ENCODE results near the gene PLAAT2.
"Not testable (repeated sequence)": the region's sequence is repeated elsewhere in the genome, so short reads cannot be mapped to it uniquely, and the experiment has no call there.

Gene PLAAT2

GRCh38 chr11:63547061-63547460 lies 16.1 kb downstream of the PLAAT2 start:
- no peak for DNase-seq

- DNase-seq, result no peak
These were observed 19.5 kb downstream of the PLAAT2 start for GRCh38 chr11:63543711-63544110.

GRCh38 chr11:63542506-63542905 lies 20.7 kb downstream of the PLAAT2 start:
- not testable (repeated sequence) for DNase-seq

DNA sequence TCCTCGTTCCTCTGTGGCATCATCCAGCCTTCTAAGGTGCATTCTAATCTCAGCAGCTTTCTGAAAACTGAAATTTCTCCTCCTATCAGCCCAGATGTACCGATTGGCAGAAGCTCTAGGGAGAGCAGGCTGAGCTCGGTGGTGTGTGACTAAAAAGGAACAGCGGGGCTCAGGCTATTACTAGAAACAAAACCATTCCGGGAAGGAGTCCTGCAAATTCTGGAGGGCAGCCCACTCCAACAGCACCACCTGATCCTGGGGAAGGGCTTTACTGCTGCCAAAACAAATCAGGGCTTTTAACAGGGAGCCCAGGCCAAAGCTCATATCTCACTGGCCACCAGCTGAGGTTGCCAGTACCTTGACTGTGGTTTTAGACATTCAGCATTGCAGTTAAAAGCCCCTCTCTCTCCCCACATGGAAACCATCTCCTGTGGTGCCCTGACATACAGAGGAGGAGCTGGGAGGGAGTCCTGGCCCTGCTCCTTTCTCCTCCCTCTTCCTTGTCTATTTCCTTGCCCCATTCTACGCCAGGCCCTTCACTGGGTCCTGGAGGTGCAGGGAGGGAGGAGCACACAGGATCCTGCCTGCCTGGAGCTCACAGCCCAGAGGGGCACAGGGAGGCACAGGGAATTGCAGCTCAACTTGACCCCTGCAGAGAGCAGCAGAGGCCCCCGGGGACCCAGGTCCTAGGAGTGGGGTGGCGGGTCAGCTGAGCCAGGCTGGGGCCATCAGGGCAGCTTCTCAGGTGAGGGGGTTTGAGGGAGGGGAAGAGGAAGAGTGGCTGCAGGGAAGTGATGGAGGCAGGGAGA lies 25.7 kb downstream of the PLAAT2 start:
- DNase-seq, result peak; percentile 15

- peak; percentile 74 for DNase-seq
These were observed 26.4 kb downstream of the PLAAT2 start, which contains the start of gene PLAAT4 for GRCh38 chr11:63536669-63537292. Gene PLAAT4 (plus strand): TSS chr11:63536808. CDS start chr11:63536869, 61 bp downstream.

GRCh38 chr11:63535734-63536133 lies 27.4 kb downstream of the PLAAT2 start:
- DNase-seq, result peak; percentile 56

DNA sequence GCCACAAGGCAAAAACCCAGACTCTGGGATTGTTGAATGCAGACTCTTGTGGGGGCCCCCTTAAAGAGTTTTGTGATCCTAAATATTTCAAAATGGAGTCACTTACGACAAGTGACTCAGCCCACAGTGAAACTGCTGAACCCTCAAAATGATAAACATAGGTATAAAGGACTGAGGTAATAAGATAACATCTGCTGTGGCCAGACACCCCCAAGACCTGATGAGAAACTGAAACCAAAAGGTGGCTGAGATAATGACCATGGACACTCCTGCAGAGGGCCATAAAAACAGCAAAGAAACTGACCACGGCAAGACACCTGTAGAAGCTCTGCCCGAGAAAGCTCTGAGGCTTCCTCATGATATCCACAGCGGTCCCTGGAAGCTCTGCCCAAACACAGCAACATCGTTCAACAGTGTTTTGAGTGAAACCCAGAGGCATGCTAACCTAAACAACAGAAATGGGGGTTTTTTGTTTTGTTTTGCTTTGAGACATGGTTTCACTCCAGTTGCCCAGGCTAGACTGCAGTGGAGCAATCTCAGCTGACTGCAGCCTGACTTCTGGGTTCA lies 28.2 kb downstream of the PLAAT2 start:
- peak; percentile 59 for DNase-seq

DNA sequence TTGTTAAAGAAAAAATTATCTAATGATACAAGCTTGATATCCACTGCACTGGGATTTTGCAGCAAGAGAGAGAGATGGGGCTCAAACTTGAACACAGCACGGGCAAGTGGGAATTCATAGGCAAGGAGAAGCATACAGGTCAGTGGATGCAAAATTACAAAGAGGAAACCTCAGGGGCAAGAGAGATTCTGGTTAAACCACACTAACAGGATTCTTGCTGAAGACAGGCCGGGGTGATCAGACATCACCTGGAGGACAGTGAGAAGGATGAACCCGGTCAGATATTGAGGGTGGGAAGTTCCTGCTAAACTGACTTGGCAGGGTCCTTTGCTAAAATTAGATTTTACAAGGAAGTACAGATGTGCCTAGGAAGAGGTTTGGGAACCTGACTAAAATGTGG lies 29.1 kb downstream of the PLAAT2 start:
- DNase-seq, result no peak

DNA sequence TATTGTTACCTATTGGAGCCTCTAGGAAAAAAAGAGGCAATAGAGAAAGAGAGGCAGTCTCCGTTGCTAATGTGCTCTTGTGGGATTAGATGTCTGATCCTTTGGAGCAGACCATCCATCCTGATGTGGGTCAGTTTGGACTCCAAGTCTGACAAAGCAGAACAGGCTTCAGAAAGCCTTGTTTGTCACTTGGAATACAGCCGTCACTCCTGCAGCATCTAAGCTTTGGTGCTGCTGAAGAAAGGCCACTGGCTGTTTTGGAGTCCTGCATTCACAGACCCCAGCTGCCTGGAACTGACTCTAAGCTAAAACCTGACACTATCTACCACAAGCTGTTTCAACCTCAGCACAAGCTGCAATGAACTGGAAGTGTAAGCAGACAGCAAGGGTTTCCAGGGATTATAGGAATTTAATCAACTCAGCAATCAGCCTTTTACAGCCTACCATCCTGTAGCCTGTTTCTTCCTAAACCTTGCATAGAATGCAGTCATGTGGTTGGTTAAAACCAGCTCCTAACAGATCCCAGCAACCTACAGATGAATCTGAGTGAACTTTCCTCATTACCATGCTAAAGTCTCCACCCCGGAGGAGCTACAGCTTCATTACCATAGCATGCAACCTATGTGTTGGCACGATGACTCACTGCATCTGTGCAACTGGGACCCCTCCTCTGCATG lies 30.2 kb downstream of the PLAAT2 start:
- no peak for DNase-seq

DNA sequence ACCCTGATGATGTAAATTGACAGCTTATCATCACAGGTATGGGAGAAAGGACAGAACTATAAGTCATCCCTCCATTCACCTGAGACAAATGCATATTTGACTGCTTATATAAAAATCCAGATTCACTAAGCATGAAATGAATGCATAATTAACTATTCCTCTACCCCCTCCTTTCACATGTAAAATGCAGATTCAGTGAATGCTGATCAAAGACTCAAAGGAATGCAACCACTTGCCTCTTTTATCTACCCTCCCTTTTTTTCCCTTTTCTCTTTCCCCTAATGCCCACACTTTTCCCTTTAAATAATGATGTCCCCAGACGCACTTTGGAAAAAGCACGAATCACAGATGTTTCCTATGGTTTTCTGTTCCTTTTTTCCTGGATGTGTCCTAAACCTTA lies 31.1 kb downstream of the PLAAT2 start:
- no peak for DNase-seq

DNA sequence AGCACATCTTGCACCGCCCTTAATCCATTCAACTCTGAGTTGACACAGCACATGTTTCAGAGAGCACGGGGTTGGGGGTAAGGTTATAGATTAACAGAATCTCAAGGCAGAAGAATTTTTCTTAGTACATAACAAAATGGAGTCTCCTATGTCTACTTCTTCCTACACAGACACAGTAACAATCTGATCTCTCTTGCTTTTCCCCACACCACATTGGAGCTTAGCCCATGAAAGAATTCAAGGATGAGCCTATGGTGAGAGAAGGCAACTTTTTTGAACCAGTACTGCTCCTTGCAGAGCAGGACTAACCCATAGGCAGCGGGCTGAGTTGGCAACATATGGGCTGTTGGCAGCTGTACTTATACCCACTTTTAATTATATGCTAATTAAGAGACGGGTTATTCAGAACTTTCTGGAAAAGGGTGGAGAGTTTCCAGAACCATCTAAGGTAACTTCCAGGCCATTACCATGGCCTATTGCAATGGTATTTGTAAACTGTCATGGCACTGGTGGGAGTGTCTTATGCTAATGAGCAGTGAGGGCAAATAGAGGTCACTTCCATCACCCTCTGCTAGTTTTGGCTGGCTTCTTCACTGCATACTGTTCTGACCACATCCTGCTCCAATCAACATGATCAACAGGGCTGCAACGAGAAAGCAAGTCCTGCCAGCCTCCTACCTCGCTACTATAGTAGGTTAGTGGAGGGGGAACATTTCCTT lies 31.9 kb downstream of the PLAAT2 start:
- DNase-seq, result peak; percentile 90

GRCh38 chr11:63530021-63530420 lies 33.2 kb downstream of the PLAAT2 start:
- no peak for DNase-seq

DNA sequence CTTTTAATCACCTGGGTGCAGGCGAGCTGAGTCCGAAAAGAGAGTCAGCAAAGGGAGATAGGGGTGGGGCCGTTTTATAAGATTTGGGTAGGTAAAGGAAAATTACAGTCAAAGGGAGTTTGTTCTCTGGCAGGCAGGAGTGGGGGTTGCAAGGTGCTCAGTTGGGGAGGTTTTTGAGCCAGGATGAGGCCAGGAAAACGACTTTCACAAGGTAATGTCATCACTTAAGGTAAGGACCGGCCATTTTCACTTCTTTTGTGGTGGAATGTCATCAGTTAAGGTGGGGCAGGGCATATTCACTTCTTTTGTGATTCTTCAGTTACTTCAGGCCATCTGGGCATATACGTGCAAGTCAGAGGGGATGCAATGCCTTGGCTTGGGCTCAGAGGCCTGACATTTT lies 33.8 kb downstream of the PLAAT2 start:
- not testable (repeated sequence) for DNase-seq

DNA sequence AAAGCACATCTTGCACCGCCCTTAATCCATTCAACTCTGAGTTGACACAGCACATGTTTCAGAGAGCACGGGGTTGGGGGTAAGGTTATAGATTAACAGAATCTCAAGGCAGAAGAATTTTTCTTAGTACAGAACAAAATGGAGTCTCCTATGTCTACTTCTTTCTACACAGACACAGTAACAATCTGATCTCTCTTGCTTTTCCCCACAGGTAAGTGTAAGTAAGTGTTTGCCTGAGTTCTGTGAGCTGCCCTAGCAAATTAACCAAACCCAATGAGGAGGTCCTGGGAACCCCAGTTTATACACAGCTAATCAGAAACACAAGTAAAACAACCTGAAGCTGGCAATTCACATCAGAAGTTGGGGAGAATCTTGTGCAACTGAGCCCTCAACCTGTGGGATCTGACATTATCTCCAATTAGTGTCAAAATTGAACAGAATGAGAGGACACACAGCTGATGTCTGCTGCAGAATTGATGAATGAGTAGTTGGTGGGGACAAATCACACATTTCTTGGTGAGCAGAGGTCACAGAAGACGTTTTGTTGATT lies 34.4 kb downstream of the PLAAT2 start:
- not testable (repeated sequence) for DNase-seq

GRCh38 chr11:63528156-63528555 lies 35.0 kb downstream of the PLAAT2 start:
- DNase-seq, result not testable (repeated sequence)

GRCh38 chr11:63527667-63528066 lies 35.5 kb downstream of the PLAAT2 start:
- no peak for DNase-seq

GRCh38 chr11:63523151-63523550 lies 40.0 kb downstream of the PLAAT2 start:
- DNase-seq, result no peak

- no peak for DNase-seq
These were observed 41.3 kb downstream of the PLAAT2 start for GRCh38 chr11:63521896-63522295.

- DNase-seq, result no peak
These were observed 42.5 kb downstream of the PLAAT2 start for GRCh38 chr11:63520606-63521170.

- DNase-seq, result peak; percentile 54
These were observed 44.6 kb downstream of the PLAAT2 start for GRCh38 chr11:63518548-63518947.

DNA sequence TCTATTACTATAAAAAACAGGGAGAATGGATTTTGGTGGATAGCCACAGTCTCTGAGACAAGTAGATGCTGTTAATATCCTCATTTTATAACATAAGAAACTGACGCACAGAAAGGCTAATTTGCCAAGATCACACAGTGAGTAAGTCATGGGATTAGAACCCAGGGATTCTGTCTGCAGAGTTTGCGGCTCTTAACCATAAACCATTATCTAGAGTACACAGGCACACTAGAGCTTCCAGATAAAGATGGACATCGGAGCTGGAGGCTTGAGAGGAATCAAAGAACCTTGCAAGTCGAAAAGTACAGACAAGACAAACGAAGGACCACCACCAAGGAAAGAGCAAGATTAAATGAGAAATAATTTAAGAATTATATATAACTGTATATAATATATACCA lies 46.0 kb downstream of the PLAAT2 start:
- DNase-seq, result no peak

DNA sequence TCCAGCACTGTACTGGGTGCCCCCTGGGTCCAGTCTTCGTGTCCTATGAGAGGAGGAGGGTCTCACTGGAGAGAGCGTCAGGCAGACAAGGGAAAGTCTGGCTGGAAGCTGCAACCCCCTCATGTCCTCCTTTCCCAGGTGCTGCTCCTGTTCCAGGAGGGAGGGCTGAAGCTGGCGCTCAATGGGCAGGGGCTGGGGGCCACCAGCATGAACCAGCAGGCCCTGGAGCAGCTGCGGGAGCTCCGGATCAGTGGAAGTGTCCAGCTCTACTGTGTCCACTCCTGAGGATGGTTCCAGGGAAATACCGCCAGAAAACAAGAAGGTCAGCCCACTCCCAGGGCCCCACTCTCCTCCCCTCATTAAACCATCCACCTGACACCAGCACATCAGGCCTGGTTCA lies 47.1 kb downstream of the PLAAT2 start:
- DNase-seq, result no peak

All from CD4-positive, alpha-beta T cell treated with Interleukin-17A for 1 hour (primary cell).